ENCODE results near the gene MOB3C.

MOB3C gene

DNA sequence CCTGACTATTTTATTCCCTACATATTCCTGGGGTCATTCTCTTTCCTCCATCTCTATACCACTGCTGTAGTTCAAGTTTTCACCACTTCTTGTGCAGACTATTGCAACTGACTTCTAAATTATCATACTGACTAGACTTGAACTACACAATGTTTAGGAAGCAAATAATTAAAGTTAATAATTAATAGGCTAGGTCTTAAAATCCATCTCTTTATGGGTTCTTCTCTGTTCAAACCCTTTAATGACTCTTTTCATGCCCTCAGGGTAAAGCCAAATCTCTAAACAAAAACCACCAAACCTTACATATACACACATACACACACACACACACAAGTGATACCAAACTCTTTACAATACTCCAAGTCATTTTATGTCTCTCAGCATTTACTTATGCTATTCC is 22.3 kb upstream of the MOB3C start:
- no peak for DNase-seq (ENCODE audit: low read depth in 2 of 2, low spot score in 1 of 2)

DNA sequence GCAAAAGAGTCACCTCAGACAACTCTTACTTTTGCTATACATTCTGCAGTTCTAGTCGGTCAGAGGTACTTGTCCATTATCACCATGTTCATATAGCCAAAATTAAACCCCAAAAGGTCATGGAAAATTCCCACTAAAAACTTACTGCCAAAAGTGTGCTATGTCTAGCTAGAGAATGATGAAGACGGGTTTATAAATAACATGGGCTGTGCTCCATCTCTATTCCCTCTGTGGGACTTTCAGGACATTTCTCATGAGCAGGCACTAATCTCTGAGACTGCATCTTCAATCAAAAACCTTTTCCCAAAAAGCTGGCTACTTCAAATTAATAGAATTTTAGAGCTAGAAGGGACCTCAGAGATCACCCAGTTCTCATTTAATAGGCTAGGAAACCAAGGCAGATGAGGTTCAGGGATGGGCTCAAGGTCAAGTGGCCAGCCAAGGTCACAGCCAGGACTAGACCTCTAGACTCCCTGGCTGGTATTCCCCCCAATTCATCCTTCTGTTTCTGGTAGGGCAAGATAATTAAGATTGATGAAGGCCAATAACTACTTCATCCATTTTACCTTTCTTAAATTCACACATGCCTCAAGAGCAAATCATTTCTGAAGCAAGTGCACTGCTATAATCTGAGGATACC is 21.0 kb upstream of the MOB3C start:
- no peak for DNase-seq (ENCODE audit: low read depth in 2 of 2, low spot score in 1 of 2)

DNA sequence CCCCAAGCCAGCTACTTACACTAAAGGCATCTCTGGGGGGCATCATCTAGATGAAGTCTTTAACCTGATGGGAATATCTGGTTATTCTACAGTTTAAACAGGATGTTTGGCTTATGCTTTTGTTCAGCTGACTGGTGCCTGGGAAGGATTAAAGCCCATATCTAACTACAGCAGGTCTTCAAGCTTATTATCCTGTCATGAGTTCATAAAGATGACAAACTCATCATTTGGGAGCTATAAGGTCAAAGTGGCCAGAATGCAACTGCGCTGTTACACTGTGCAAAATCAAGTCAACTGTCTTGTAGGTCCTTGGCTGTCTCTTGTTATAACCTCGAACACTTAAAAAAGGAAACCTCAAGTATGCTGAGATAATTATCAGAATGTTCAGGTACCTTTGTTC is 18.6 kb upstream of the MOB3C start:
- no peak for DNase-seq (ENCODE audit: low read depth in 2 of 2, low spot score in 1 of 2)

DNA sequence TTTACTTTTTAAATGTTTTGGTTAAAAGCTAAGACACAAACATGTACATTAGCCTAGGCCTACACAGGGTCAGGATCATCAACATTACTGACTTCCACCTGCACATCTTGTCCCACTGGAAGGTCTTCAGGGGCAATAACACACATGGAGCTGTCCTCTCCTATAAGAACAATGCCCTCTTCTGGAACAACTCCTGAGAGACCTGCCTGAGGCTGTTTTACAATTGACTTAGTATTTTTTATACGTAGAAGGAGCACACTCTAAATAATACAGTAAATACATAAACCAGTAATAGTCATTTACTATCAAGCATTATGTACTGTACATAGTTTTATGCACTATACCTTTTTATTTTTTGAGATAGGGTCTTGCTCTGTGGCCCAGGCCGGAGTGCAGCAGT is 14.1 kb upstream of the MOB3C start:
- no peak for DNase-seq (ENCODE audit: low read depth in 2 of 2, low spot score in 1 of 2)

DNA sequence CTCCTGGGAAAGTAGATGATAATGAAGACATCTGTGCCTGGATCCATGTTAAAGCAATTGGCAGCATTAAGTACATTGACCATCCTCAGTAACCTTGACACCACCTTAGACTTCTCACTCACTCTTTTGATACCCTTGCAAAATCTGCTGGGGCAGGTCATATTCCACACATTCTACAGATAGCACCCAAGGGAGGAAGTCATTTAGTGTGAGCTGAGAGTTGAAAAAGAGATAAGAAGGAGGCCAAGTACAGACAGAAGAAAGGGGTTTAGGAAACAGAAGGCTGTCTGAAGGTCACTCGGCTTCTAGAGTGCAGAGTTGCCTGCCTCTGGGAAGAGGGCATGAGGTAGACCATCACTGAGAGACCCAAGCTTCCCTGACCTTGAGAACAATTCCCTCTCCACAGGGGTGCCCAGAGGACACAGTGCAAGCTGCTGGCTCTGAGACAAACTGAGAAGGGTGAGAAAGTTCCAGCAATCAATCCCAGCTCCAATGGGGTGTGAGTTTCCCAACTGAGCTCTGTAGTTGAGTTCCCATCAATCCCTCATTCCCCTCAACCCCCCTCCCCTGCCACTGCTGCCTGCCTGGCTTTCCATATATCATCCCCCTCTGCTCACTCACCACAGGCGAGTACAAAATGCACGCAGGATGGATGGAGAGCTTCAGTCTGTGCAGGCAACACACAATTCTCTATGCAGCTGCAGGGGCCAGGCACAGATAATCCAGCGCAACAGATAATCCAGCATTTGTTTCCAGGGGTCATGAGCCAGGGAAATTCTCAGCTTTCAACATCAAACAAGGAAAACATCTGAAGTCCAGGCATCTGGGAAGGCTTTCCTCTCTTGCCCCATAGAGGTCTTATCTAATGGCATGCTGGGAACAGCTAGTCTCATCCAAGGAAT is 7.4 kb upstream of the MOB3C start:
- no peak for DNase-seq (ENCODE audit: low read depth in 2 of 2, low spot score in 1 of 2)

DNA sequence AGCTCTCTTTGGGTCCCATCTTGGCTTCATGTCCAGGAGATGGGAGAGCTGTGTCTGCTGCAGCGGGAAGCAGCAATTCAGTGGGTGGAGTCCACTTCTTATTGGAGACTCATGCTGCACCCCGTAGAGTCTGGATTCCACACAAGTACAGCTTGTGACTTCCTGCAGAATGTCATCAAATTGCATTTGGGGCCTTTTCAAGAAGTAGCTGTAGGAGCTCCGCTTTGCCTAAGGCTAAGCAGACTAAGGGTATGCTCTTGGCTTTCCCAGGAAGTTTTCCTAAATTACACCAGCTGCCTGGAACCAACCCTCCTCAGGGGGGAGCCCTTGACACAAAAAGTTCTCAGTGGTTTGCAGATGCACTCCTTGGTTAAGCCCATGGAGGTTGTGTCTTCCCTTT is 5.7 kb upstream of the MOB3C start:
- no peak for DNase-seq (ENCODE audit: low read depth in 2 of 2, low spot score in 1 of 2)

DNA sequence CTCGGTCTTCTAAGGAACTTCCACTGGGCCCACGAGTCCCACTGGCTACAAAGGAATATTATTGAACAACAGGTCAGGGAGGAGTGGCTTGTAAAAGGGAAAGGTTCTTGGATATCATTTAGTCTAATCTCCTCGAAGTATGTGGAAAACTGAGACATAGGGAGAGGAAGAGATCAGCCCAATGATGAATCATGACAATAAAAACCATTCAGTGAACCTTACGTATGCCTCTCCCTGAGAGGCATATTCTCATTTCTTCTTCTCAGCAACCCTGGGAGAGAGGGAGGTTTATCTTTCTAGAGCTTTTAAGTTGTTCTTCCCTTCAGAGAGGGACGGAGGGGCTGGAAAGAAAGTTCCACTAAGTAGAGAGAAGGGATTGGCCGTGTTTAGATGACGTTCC is 5.3 kb upstream of the MOB3C start:
- DNase-seq (ENCODE audit: low read depth in 2 of 2, low spot score in 1 of 2), result no peak

DNA sequence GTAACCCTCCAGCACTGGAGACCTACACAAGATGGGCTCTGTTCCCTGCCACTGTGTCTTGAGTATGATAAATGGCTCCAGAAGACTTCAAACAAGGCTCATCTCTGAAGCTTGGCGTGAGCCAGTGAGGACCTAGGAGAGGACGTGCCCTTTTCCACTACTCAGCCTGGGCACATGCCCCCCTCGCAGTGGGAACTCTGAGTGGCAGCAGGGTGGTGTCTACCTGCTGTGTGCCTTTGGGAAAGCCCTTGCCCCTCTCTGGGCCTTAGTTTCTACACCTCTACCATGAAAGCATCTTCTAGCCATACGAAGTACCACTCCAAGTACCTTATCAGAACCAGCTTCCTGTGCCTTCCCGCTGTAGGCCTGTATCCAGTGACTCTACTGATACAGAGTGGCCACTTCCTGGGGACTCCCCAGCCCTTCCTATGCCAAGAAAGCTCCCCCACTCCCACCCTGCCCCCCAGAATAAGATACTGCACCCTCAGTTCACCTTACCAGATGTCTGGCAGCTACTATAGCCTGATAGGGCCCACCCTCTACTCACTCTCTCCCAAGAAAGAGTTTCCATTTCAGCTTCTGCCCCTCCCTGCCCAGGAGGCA is 3.1 kb upstream of the MOB3C start:
- DNase-seq (ENCODE audit: low read depth in 2 of 2, low spot score in 1 of 2), result no peak

DNA sequence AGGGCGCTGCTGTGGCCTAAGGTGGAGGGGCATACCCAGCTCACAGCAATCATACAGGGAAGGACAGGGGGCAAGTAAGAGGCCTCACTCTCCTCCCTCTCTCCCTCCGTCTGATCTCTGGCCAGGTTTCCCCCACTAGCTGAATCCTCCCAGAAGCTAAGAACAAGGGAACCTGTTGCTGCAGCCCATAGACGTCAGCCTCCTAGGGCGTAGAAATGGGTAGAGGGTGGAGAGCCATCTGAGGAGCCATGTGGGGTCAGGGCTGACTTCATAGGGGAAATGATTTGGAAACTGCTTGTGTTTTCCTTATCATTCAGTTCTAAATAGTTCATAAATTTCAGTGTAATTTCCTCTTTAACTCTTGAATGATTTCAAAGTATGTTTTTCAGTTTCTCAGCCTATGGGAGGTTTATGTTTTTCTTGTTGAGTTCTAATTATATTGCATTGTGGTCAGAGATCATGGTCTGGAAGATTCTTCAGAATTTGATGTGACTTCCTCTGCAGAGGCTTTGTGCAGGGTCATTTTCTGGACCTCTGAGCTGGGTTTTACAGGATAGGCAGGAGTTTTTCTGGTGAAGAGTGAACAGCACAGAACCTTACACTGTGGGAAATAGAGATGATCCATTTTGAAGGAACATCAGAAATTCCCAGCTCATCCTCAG is 2.3 kb upstream of the MOB3C start:
- DNase-seq (ENCODE audit: low read depth in 2 of 2, low spot score in 1 of 2), result no peak

DNA sequence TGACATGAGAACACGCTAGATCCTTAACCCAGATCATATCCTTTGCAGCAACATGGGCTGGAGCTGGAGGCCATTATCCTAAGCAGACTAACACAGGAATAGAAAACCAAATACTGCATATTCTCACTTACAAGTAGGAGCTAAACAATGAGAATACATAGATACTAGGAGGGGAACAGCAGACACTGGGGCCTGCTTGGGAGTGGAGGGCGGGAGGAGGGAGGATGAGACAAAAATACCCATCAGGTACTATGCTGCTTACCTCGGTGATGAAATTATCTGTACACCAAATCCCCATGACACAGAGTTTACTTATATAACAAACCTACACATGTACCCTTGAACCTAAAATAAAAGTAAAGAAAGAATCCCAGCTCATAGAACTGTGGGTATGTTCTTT is 1.2 kb upstream of the MOB3C start:
- DNase-seq (ENCODE audit: low read depth in 2 of 2, low spot score in 1 of 2), result no peak

DNA sequence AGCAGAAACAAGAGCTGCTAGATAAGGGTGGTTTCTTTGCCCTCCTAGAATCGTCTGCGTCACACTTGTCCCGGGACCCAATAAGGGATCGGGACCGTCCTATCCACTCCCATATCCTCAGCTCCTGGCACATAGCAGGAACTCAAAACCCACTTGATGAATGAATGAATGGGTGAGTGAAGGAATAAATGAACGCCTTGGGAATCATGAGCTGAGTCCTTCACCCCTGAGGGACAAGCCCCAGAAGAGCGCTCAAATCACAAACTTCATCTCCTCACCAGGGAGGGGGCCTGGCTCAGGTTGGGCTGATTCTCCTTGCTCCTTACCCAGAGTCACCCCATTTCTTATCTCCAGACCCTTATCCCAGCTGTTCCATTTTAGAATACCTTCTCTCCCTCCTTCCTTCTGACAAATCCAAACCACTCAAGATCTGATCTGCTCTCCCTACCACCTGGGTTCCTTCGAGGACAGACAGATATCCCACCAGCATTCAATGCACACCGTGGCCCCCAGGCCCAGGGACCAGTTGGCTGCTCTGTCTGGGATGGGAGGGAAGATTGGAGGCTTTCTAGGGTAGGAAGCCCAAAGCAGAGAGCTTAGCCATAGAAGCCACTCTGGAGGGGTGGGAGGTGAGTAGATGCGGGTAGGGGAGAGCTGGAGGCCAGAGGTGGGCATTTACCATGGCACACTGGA is 643 bp upstream of the MOB3C start:
- no peak for DNase-seq (ENCODE audit: low read depth in 2 of 2, low spot score in 1 of 2)

DNA sequence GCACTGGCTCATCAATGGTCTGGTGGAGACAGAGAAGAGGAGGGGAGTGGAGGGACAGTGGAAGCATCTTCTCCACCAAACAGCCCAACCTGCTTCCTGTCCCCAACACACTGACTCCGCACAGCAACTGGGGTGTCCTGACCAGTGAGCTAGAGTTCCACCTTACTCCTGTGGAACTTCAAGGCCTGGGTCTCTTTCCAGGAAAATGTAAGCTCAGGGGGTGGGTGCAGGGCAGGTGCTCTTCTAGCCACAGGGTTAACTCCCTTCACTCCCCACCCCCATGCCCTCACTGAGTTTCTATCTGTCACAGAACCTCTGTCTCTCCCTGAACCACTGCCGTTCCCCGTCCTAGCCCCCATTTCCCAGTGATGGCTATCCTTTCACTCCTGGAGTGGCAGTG is 876 bp downstream of the MOB3C start:
- no peak for DNase-seq (ENCODE audit: low read depth in 2 of 2, low spot score in 1 of 2)

DNA sequence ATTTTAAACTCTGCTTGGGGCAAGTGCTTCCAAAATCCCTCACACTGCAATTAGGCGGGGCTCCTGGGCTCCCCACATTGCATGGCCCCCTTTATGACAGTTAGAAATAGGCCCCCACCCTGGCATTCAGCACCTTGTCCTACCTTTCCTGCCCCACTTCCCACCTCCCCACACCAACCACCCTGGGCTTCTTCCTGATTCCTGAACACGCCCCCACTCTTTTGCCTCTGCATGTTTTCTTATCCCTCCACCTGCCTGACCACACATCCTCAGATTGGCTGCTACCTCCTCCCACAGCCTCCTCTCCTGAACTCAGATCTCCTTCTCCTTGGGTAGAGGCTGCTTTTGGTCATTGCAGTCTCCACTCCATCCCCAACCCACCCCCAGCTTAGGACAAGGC is 1.5 kb downstream of the MOB3C start:
- DNase-seq (ENCODE audit: low read depth in 2 of 2, low spot score in 1 of 2), result no peak

DNA sequence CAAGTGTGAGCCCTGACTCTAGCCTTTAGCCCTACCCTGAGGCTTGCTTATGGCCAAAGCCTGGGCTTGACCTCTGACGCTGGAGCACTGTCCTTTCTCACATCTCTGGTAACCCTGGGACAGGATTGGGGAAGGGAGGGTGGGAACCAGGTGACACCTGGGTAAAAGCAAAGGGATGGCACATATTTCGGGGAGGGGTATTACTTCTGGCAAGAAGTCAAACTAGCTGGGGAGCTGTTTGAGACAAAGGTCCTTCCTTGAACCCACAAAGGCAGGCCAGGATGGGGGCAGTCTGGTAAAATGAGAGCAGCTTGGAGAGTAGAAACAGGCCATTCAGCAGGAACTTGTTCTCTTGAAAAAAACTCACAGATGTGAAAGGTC is 2.0 kb downstream of the MOB3C start:
- no peak for DNase-seq (ENCODE audit: low read depth in 2 of 2, low spot score in 1 of 2)

DNA sequence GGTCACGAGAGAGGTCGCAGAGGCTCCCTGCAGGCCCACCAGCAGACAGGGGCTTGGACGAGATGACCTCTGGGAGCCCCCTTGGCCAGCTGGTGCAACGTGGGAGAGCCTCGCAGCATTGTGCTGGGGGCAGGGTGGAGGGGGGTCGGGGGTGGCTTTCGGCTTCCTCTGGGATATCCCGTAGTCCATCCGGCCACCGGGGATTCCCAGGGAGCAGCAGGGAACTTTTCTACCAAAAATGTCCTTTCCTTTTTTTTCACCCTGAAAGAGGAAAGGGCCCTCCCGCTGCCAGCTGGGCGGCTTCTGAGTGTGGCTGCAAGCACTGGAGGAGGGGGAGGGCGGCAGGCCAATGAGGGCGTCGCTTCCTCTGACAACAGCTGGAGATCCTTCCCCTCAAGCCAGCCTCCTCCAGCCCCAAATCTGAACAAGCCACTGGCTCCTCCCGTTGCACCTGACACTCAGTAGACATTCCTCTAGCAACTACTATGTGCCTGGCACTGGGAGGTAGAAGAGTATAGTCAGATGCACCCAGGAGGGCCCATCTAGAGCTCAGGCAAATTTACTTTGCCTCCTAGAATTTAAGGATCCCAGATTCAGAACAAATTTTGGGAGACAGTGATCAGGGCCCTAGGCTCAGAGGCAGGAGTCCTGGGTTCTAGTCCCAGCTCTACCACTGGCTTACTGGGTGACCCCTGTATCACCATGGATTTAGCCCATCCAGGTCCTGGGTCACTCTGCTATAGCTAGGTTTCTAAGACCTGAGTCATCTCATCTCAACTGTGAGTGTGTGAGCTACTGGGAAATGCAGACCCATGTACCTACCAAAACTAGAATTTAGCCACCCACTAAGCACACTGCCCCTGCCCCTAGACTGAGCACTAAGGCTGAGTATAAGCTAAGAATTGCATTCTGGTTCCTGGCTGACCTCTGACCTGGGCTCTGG is 2.7 kb downstream of the MOB3C start:
- no peak for DNase-seq (ENCODE audit: low read depth in 2 of 2, low spot score in 1 of 2)

DNA sequence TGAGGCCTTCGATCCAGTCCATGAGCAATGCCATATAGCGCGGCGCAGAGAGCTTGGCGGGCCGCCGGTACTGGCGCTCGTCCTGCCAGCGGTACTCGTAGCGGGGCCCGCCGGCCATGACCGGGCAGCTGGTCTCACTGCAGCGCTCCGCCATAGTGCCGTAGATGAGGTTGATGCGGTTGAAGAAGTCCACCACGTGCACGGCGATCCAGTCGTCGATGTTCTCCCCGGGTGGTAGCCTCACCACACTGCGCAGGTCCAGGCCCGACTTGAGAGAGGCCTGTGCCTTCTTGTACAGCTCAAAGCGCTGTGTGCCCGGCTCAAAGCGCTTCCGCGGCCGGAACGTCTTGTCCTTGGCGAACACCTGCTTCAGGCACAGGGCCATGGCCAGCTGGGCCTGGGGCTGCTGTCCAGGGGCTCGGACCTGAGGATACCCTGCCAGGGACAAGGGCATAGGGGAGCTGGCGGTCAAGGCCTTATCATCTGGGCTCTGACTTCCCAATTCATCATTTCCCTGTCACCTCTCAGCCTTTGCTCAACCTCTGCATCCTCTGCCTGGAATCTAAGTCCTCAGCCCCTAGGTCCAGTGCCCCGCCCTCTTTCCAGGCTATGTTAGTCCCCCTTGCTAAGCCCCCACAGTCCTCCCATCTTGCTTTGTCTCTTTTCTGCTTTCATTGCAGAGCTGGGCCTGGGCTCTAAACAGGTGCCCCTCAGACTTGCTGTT is 3.5 kb downstream of the MOB3C start:
- no peak for DNase-seq (ENCODE audit: low read depth in 2 of 2, low spot score in 1 of 2)

DNA sequence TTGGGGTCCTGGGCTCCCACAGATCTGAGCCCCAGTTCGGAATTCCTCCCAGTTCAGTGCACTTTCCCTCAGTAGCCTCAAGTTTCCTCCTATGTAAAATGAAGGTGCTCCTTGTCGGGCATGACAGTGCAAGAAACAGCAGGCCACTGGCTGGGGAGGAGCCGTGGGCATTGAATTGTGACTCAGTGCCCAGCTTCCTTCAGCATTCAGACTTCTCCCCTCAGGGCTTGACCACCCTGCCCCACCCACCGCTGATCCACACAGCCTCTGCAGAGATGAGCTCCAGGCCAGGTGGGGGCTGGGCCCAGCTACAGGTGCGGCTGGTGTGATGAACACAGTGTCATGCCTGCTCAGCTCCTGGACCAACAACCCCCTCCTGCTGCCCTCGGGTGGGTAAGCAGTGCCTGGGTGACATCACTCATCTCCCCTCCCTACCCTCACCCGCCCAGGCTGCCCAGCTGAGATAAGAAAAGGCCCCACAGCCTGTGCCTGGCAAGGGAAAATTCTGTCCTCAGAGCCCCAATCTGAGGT is 4.9 kb downstream of the MOB3C start:
- DNase-seq (ENCODE audit: low read depth in 2 of 2, low spot score in 1 of 2), result no peak

DNA sequence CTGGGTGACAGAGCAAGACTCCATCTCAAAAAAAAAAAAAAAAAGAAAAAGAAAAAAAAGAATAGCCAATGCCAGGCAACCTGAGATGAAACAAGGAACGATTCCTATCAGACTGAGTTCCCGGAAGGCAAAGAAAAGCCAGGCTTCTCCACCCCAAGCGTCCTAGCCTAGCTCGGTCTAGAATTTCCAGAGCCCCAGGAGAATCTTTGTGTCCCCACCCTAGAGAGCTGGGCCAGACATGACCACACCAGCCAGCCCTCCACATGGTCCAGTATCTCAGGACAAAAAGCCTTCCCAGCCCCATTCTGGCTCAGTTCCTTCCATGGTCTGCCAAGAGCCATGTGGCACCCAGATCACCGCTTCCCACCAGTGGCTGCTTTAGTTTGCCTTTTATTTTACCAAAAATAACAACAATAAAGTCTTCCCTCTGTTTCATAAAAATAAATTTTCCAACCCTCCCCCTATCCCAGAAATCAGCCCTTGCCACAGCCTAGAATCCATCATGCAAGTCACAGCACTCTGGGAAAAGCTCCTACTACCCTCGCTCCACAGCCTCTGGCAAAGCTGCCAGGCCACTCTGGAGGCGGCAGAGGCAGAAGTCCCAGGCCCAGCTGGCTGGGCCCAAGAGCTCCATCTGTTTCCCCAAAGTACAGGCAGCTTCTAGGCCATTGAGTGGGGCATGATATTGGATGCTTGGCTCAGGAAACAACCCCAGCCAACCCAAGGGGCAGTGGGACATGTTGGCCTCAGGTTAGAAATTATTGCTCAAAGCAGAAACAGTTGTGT is 9.1 kb downstream of the MOB3C start:
- no peak for DNase-seq (ENCODE audit: low read depth in 2 of 2, low spot score in 1 of 2)

All from stimulated activated CD8-positive, alpha-beta memory T cell treated with anti-CD3 and anti-CD28 coated beads, Interleukin-4, amount 100 ng/mL, for 1 hour (primary cell).